Forelimb muscle (tissue), 1 donor: ENCODE measurements around the gene DDX39A. TPM values are rescaled to one million over a fixed set of nuclear protein-coding genes. Genes with fewer than 3 reads are reported as not detected.
"Not testable (repeated sequence)": the region's sequence is repeated elsewhere in the genome, so short reads cannot be mapped to it uniquely, and the experiment has no call there.

Experiments used
- DNase-seq: peaks from one replicate; pipeline ENCODE4 v3.0.0-alpha.2; 2013; ENCODE audit warnings: low read depth
- polyA plus RNA-seq: library from polyadenylated mRNA; unstranded; fragments of 120-200 nt; gene quantifications from one replicate; pipeline ENCODE4 v1.2.1, GENCODE V29; 2013; ENCODE audit not compliant: insufficient read length

The DDX39A gene
- polyA plus RNA-seq, 1 donor: 41.3 TPM

GRCh38 chr19:14385492-14385891 lies 33.6 kb downstream of the DDX39A start:
- DNase-seq: no peak

GRCh38 chr19:14383661-14384555 lies 35.2 kb downstream of the DDX39A start:
- DNase-seq: no peak

GRCh38 chr19:14381689-14382474 lies 37.3 kb downstream of the DDX39A start:
- no peak for DNase-seq

- no peak for DNase-seq
These were observed 39.7 kb downstream of the DDX39A start for GRCh38 chr19:14379294-14380065.

DNA sequence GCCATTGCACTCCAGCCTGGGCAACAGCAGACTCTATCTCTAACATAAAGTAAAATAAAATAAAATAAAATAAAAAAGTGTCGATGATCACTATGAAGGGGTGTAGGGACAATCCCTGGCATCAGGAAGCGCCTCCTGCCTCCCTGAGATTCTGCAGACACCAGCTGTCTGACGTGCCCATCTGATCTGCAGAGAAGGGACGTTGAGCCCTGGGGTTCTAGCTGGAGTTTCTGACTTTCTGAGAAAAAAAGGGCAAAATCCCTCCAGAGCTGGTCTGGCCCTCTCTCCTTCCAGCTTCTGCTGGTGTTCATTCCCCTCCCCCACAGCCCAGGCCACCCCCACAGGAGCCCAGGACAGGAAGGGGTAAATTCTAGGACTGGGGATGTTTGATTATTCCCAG lies 40.3 kb downstream of the DDX39A start:
- no peak for DNase-seq

- DNase-seq: no peak
These were observed 41.2 kb downstream of the DDX39A start for GRCh38 chr19:14377883-14378328.

DNA sequence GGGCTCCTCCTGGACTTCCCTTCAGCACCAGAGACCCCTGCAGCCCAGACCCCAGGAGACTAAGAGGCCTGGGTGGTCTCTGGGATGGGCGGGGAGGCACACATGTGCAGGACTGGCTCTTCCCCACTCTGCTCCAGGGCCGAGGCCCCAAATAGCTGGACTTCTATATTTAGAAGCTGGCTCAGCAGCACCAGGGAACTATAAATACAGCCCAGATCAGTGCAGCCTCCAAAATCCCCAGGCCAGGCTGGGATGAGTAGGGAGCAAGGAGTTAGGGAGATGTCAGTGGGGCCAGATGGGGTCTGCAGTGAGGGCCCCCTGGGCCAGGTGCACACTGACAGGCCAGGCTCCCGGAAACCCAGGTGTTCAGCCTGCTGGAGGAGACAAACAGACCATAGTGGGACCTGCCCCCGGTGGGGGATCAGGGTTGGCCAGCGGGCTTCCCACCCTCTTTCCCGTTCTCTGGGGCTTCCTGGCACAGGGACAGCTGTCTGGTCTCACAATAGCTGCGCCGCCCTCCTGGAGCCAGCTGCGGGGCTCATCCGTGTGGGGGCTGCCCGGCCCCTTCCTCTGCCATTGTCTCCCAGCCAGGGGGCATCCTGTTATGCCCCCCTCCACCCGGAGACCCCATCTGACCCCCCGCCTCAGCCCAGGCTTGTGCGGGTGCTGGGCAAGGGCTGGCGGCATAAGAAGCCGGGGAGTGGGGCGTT lies 43.4 kb downstream of the DDX39A start:
- no peak for DNase-seq

DNA sequence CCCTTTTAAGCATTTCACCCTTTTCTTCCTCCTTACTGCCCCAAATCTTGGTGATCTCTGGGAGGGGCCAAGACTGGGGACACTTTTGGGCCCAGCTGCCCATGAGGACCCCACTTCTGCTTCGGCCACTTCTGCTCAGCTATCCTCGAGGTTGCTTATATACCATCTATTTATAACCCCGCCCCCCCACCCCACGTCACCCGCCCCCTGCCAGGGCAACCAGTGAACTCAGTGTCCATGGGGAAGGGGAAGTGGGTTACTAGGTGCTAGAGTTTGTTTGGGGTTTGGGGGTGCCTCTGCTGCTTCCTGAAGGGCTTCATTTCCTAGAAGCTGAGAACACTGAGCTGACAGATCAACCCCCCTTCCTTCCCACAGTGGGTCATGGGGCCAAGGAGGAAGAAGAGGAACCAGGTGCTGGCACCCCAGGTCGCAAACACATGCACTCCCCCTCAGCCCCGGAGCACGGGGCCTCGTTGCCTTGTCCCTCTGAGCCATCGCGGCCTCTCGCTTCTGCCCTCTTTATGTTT lies 44.0 kb downstream of the DDX39A start:
- no peak for DNase-seq

- not testable (repeated sequence) for DNase-seq
These were observed 44.8 kb downstream of the DDX39A start for GRCh38 chr19:14374313-14374712.

GRCh38 chr19:14372384-14373077 lies 46.6 kb downstream of the DDX39A start:
- not testable (repeated sequence) for DNase-seq

GRCh38 chr19:14371301-14371821 lies 47.8 kb downstream of the DDX39A start:
- no peak for DNase-seq

DNA sequence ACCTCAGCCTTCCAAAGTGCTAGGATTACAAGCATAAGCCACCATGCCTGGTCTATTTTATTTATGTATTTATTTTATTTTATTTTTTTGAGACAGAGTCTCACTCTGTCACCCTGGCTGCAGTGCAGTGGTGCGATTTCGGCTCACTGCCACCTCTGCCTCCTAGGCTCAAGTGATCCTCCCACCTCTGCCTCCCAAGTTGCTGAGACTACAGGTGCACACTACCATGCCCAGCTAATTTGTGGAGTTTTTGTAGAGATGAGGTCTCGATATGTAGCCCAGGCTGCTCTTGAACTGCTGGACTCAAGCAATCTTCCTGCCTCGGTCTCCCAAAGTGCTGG lies 48.2 kb downstream of the DDX39A start:
- no peak for DNase-seq

GRCh38 chr19:14370169-14370939 lies 48.8 kb downstream of the DDX39A start:
- no peak for DNase-seq

- no peak for DNase-seq
These were observed 49.6 kb downstream of the DDX39A start for GRCh38 chr19:14369399-14370168.

- DNase-seq: no peak
These were observed 51.1 kb downstream of the DDX39A start for GRCh38 chr19:14368011-14368513.

- DNase-seq: no peak
These were observed 52.1 kb downstream of the DDX39A start for GRCh38 chr19:14367016-14367415.

GRCh38 chr19:14366529-14366928 lies 52.6 kb downstream of the DDX39A start:
- DNase-seq: no peak

DNA sequence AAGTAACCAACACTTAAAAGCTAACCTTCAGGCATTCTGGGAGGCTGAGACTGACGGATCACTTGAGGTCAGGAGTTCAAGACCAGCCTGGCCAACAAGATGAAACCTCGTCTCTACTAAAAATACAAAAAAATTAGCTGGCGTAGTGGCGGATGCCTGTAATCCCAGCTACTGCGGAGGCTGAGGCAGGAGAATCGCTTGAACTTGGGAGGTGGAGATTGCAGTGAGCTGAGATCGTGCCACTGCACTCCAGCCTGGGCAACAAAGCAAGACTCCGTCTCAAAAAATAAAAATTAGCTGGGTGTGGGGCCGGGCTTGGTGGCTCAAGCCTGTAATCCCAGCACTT lies 55.1 kb downstream of the DDX39A start:
- DNase-seq: not testable (repeated sequence)
